ENCODE data around the gene DMD.

- no peak for TF ChIP-seq EZH2 (IDR thresholded peaks at IDR 0.05)
- no peak for TF ChIP-seq FOXP2 (optimal IDR thresholded peaks at IDR 0.05; ENCODE audit: control extremely low read depth, extremely low read length, insufficient read depth)
Observed at GRCh38 chrX:33205321-33205720, 6.0 kb downstream of the DMD start.
